Smooth muscle cell (in vitro differentiated cells): ENCODE results near the gene ENTPD8. TPM values are rescaled to one million over a fixed set of nuclear protein-coding genes. Genes with fewer than 3 reads are reported as not detected.
"Not testable (repeated sequence)": the region's sequence is repeated elsewhere in the genome, so short reads cannot be mapped to it uniquely, and the experiment has no call there.

Experiments used
- DNase-seq: peaks from one replicate; lab custom pipeline; 2025; ENCODE audit not compliant: unreplicated experiment; lab: John Stamatoyannopoulos, UW
- H2AFZ ChIP-seq: fragments of 200-600 bp; sonication (generic); 2 replicates; pipeline ENCODE4 v1.6.0; 2016; ENCODE audit warnings: antibody characterized with exemption, low read depth, mild to moderate bottlenecking
- H3F3A ChIP-seq: fragments of 200-600 bp; sonication (generic); 2 replicates; pipeline ENCODE4 v1.6.0; 2017; ENCODE audit warnings: antibody characterized with exemption, low read depth
- H3K27ac ChIP-seq: fragments of 200-600 bp; sonication (generic); 2 replicates; pipeline ENCODE4 v1.5.1; 2016; ENCODE audit warnings: low read depth, mild to moderate bottlenecking
- H3K27me3 ChIP-seq: fragments of 200-600 bp; sonication (generic); 2 replicates; pipeline ENCODE4 v1.6.1; 2016; ENCODE audit warnings: low read depth, mild to moderate bottlenecking
- H3K36me3 ChIP-seq: fragments of 200-600 bp; sonication (generic); 2 replicates; pipeline ENCODE4 v1.5.1; 2016; ENCODE audit warnings: low read depth
- H3K4me1 ChIP-seq: fragments of 200-600 bp; sonication (generic); 2 replicates; pipeline ENCODE4 v1.5.1; 2016; ENCODE audit warnings: low read depth
- H3K4me2 ChIP-seq: fragments of 200-600 bp; sonication (generic); 2 replicates; pipeline ENCODE4 v1.6.0; 2016; ENCODE audit warnings: mild to moderate bottlenecking
- H3K4me3 ChIP-seq: fragments of 200-600 bp; sonication (generic); 2 replicates; pipeline ENCODE4 v1.5.1; 2016; ENCODE audit warnings: mild to moderate bottlenecking
- H3K79me2 ChIP-seq: fragments of 200-600 bp; sonication (generic); 2 replicates; pipeline ENCODE4 v1.6.0; 2016; ENCODE audit warnings: low read depth, mild to moderate bottlenecking
- H3K9ac ChIP-seq: fragments of 200-600 bp; sonication (generic); 2 replicates; pipeline ENCODE4 v1.6.0; 2016; ENCODE audit warnings: low read depth
- H3K9me3 ChIP-seq: fragments of 200-600 bp; sonication (generic); replicated peaks from 2 replicates; pipeline ENCODE4 v1.5.1; 2016; ENCODE audit warnings: low read depth
- H4K20me1 ChIP-seq: fragments of 200-600 bp; sonication (generic); 2 replicates; pipeline ENCODE4 v1.6.0; 2016; ENCODE audit warnings: low read depth
- CTCF ChIP-seq: fragments of 200-600 bp; sonication (generic); IDR thresholded peaks from 2 replicates; pipeline ENCODE4 v1.5.1; 2017; ENCODE audit warnings: borderline replicate concordance, mild to moderate bottlenecking, antibody characterized with exemption; ENCODE audit not compliant: insufficient read depth, poor library complexity, severe bottlenecking
- WGBS: methylation state at CpG from one replicate; pipeline ENCODE4 v1.1.7; 2016; ENCODE audit warnings: low lambda C conversion rate; 5-methylcytosine and 5-hydroxymethylcytosine counted together
- polyA plus RNA-seq: library from polyadenylated mRNA; unstranded; fragments of >200 nt; fragmentation: Nextera tagmentation; extraction: Ambion mirVana; gene quantifications from 2 replicates; pipeline ENCODE4 v1.2.1, GENCODE V29; 2016
- total RNA-seq: library from RNA; depleted of rRNA; stranded (reverse); fragments of >200 nt; gene quantifications from 2 replicates; pipeline ENCODE4 v1.2.3, GENCODE V29; 2014

ENTPD8 gene
- total and polyA plus RNA-seq, 2 experiments from 2014 or later: not detected

- Histone ChIP-seq H3K9me3 (no peaks in the 10 kb centered on the region), H3K27me3 (no peaks in the 10 kb centered on the region), H3K4me2 (peak overlapping the region; percentile 81), H3K27ac (no peak overlapping the region), H2AFZ (no peak overlapping the region), H4K20me1 (peaks cover 8% of the 10 kb centered on the region), H3F3A (no peaks in the 10 kb centered on the region), H3K79me2 (no peaks in the 10 kb centered on the region), H3K4me3 (peak overlapping the region; percentile 40), H3K36me3 (no peaks in the 10 kb centered on the region), H3K9ac (no peak overlapping the region), H3K4me1 (peaks cover 4% of the 10 kb centered on the region)
- no peak for DNase-seq
- no peak for TF ChIP-seq CTCF
- 95% methylated on average over 35 of the region's 43 CpGs for WGBS
These were observed 11.8 kb upstream of the ENTPD8 start for GRCh38 chr9:137452761-137453642.

- no peaks in the 10 kb centered on the region for H4K20me1 ChIP-seq
- no peaks in the 10 kb centered on the region for H3K36me3 ChIP-seq
- no peak overlapping the region for H3K27ac ChIP-seq
- no peak overlapping the region for H3K4me2 ChIP-seq
- H2AFZ ChIP-seq: no peak overlapping the region
- H3K9ac ChIP-seq: no peak overlapping the region
- H3K79me2 ChIP-seq: no peaks in the 10 kb centered on the region
- DNase-seq: no peak
- no peak overlapping the region for H3K4me3 ChIP-seq
- no peak for TF ChIP-seq CTCF
- peaks cover under 1% of the 10 kb centered on the region for H3F3A ChIP-seq
- H3K4me1 ChIP-seq: no peaks in the 10 kb centered on the region
- no peaks in the 10 kb centered on the region for H3K27me3 ChIP-seq
- over 99% methylated on average over 12 of the region's 17 CpGs for WGBS
- H3K9me3 ChIP-seq: no peaks in the 10 kb centered on the region
These were observed 11.0 kb upstream of the ENTPD8 start for GRCh38 chr9:137452006-137452760.

GRCh38 chr9:137451264-137452005 lies 10.3 kb upstream of the ENTPD8 start:
- DNase-seq, H3K4me2 ChIP-seq, H3K9me3 ChIP-seq, H3K4me3 ChIP-seq, H4K20me1 ChIP-seq, H3K36me3 ChIP-seq, H3K9ac ChIP-seq, H3K27me3 ChIP-seq, H3K79me2 ChIP-seq, H2AFZ ChIP-seq, H3F3A ChIP-seq, H3K27ac ChIP-seq, H3K4me1 ChIP-seq: not testable (repeated sequence)
- WGBS: no CpG with 5 or more reads among the region's 31 CpGs

- WGBS: no CpG with 5 or more reads among the region's 24 CpGs
- not testable (repeated sequence) for H3K9ac ChIP-seq, H2AFZ ChIP-seq, H3K4me1 ChIP-seq, H3K27ac ChIP-seq, H3K4me3 ChIP-seq, H3K79me2 ChIP-seq, H3F3A ChIP-seq, DNase-seq, H4K20me1 ChIP-seq, H3K4me2 ChIP-seq, H3K36me3 ChIP-seq, H3K27me3 ChIP-seq, H3K9me3 ChIP-seq
These were observed 9.5 kb upstream of the ENTPD8 start for GRCh38 chr9:137450539-137451222.
